Calu3 (cell line): ENCODE results near the gene NCAN. TPM values are rescaled to one million over a fixed set of nuclear protein-coding genes. Genes with fewer than 3 reads are reported as not detected.

Experiments
- BruUV-seq: library from RNA; stranded (reverse); fragments of 400-500 nt; replicated peaks from 2 replicates; lab custom pipeline; 2021; lab: Mats Ljungman, UMichigan
- CTCF ChIA-PET: fragments of 300-600 bp; sonication (Branson Sonifier 250); formaldehyde crosslinking; loops from one replicate; lab custom pipeline; 2022; ENCODE audit warnings: antibody characterized with exemption; lab: Charles Lee
- DNase-seq: peaks from one replicate; pipeline ENCODE4 v3.0.0; 2022
- H3K27ac Mint-ChIP-seq: one replicate; pipeline ENCODE4 v1.8.0; 2022; ENCODE audit warnings: mixed read lengths; ENCODE audit not compliant: unreplicated experiment
- H3K27me3 Mint-ChIP-seq: one replicate; pipeline ENCODE4 v1.8.0; 2022; ENCODE audit warnings: mixed read lengths; ENCODE audit not compliant: unreplicated experiment
- H3K36me3 Mint-ChIP-seq: one replicate; pipeline ENCODE4 v1.8.0; 2022; ENCODE audit warnings: mild to moderate bottlenecking, moderate library complexity, mixed read lengths; ENCODE audit not compliant: insufficient read depth, unreplicated experiment
- H3K4me1 Mint-ChIP-seq: one replicate; pipeline ENCODE4 v1.8.0; 2022; ENCODE audit warnings: mild to moderate bottlenecking, low read depth, mixed read lengths; ENCODE audit not compliant: unreplicated experiment
- H3K4me3 Mint-ChIP-seq: one replicate; pipeline ENCODE4 v1.8.0; 2022; ENCODE audit warnings: mild to moderate bottlenecking, low read depth, moderate library complexity, mixed read lengths; ENCODE audit not compliant: unreplicated experiment
- H3K9me3 Mint-ChIP-seq: one replicate; pipeline ENCODE4 v1.8.0; 2022; ENCODE audit warnings: low read depth, mixed read lengths; ENCODE audit not compliant: unreplicated experiment
- intact Hi-C: fragments of 100-400 bp; cut with micrococcal nuclease; formaldehyde crosslinking; loops from one replicate; pipeline ENCODE4 v1.10.0; 2022; ENCODE audit not compliant: unreplicated experiment
- total RNA-seq: library from RNA; stranded (reverse); gene quantifications from 2 replicates; pipeline ENCODE4 v1.2.3, GENCODE V29; 2022
- TF ChIP-seq, protein P1 (sequence below): fragments of 200-600 bp; IDR thresholded peaks from one replicate; pipeline ENCODE4 v1.8.0; 2022; ENCODE audit warnings: antibody characterized with exemption; ENCODE audit not compliant: unreplicated experiment

NCAN gene
- total RNA-seq, 1 experiment from 2014 or later = not detected

DNA sequence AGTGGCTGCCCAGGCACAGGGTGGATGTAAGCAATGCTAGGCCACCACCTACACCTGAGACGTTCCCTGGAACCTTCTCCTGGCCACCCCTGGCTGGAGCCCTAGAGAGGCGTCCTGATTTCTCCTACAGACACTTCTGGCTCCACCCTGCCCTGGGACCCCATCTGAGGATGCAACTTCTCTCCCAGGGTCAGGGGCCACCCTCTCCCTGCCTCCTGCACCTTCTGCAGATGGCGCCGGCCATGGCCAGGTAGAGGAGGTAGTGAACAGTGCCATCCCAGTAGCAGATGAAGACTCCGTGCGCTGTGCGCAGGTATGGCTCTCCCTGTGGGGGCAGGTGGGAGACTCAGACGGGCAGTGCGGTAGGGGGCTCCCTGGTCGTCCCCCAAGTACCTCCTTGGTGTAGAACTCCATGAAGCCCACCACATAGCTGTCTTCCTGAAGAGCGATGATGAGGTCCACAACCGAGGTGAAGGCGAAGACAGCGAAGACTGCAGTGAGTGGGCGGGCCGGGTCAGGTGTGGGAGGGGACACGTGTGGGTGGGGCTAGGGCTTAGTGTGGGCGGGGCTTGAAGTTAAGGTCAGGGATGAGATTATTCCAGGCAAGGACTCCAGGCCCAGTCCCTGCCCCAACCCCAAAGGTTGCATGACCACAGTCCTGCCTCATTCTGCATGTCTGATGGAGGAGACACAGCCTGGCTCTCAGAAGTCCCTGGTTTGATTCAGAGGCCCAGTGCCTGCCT lies 58.4 kb downstream of the NCAN start:
- H3K4me1 Mint-ChIP-seq = no peaks in the 10 kb centered on the region
- H3K36me3 Mint-ChIP-seq = no peaks in the 10 kb centered on the region
- TF ChIP-seq, protein P1, sequence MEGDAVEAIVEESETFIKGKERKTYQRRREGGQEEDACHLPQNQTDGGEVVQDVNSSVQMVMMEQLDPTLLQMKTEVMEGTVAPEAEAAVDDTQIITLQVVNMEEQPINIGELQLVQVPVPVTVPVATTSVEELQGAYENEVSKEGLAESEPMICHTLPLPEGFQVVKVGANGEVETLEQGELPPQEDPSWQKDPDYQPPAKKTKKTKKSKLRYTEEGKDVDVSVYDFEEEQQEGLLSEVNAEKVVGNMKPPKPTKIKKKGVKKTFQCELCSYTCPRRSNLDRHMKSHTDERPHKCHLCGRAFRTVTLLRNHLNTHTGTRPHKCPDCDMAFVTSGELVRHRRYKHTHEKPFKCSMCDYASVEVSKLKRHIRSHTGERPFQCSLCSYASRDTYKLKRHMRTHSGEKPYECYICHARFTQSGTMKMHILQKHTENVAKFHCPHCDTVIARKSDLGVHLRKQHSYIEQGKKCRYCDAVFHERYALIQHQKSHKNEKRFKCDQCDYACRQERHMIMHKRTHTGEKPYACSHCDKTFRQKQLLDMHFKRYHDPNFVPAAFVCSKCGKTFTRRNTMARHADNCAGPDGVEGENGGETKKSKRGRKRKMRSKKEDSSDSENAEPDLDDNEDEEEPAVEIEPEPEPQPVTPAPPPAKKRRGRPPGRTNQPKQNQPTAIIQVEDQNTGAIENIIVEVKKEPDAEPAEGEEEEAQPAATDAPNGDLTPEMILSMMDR = no peak
- intact Hi-C loops = no loop called here
- H3K27me3 Mint-ChIP-seq = peaks cover 66% of the 10 kb centered on the region
- CTCF ChIA-PET = no interaction called here
- no peak for DNase-seq
- H3K27ac Mint-ChIP-seq = no peak overlapping the region
- BruUV-seq = no TSS peak
- H3K4me3 Mint-ChIP-seq = no peak overlapping the region
- no peaks in the 10 kb centered on the region for H3K9me3 Mint-ChIP-seq

DNA sequence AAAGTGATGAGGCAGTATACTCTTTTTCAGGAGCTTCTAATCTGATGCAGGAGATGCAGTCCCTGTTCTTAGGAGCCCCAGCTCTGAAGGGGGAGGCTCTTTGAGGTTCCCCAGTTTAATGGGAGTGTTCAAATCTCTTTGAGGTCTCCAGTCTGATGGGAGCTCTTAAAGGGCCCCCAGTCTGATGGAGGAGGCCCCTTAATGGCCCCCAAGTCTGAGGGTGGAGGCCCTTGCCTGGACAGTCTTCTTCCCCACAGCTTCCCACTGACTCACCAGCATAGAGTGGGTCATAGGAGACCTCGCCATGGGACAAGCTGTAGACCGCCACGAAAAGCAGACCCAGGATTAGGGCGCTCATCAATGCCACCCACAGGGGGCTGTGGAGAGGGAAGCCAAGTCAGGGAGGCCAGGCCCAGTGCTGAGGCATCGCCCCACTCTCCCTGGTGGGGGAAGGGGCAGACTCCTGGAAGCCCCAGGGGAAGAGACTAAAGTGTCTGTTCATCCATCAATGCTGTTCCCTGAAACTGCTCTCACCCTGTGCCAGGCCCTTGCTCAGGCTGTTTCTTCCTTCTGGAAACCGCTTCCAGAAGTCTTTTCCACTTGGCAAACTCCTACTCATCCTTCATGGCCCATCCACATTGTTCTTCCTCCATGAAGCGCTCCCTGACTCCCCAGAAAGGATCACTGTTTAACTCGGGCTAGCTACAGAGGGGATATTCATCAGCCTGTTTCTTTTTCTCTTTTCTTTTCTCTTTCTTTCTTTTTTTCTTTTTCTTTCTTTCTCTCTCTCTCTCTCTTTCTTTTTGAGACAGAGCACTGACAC lies 59.2 kb downstream of the NCAN start:
- CTCF ChIA-PET = no interaction called here

DNA sequence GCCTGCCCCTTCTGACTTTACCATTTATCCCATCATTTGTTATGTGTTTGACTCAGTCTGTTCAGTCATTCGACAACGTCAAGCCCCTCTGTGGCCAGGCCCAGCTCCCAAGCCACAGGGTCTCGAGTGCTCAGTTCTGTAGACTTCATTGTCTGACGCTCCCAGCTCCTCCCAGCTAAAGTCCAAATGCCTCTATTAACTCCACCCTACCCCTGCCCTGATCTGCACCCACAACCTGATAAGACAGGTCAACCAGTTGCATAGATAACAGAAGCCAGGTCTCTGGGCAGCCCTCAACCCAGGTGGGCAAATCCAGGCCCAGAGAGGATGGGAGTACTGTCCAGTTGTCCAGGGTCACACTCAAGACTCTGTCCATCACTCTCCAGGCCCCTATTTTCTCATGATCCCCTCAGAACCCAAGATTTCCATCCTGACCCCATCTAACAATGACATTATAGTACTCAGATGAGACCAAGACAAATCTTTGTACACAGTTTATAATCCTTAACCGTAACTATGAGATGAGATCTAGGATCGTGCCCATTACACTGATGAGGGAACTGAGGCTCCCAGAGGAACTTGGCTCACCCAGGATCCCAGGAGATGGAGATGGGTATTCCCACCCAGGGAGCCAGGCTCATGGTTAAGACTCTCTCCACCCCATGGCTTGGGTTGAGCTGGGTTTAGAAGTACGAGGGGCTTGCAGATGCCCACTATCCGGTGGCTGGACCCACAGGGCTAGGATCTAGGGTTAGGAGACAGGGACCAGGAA lies 60.3 kb downstream of the NCAN start:
- peaks cover 5% of the 10 kb centered on the region for H3K36me3 Mint-ChIP-seq
- no TSS peak for BruUV-seq
- CTCF ChIA-PET = no interaction called here
- no peaks in the 10 kb centered on the region for H3K9me3 Mint-ChIP-seq
- H3K27ac Mint-ChIP-seq = no peak overlapping the region
- H3K4me1 Mint-ChIP-seq = no peaks in the 10 kb centered on the region
- no peak for DNase-seq
- peak overlapping the region; percentile 37 for H3K4me3 Mint-ChIP-seq
- H3K27me3 Mint-ChIP-seq = peaks cover 51% of the 10 kb centered on the region
- intact Hi-C loops = no loop called here
- TF ChIP-seq, protein P1 = no peak

More for the DNA sequence above, 59.2 kb downstream of the NCAN start:
- intact Hi-C loops = no loop called here
- Mint-ChIP-seq H3K4me3 (no peak overlapping the region), H3K9me3 (no peaks in the 10 kb centered on the region), H3K36me3 (no peaks in the 10 kb centered on the region), H3K27ac (no peak overlapping the region), H3K4me1 (no peaks in the 10 kb centered on the region), H3K27me3 (peaks cover 58% of the 10 kb centered on the region)
- no peak for DNase-seq
- no TSS peak for BruUV-seq
- TF ChIP-seq, protein P1 = no peak

DNA sequence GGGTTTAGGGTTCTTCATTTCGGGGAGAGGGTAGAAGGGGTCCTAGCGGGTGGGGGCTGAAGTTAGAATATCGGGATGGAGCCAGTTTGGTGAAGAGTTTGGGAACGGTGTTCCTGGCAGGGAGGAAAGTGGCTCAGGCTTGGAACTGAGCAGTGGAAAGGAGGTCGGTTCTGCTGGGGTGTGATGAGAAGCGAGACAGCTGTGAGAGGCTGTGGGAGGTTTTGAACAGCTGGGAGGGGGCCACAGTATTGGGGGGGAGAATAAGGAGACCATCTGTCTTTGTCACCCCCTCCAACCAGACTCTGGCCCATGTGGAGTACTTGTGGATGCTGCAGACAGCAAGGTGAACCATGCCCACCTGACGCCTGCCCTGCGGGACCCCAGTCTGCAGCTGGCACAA lies 62.4 kb downstream of the NCAN start:
- H3K4me3 Mint-ChIP-seq = no peak overlapping the region

More for the DNA sequence above, 62.4 kb downstream of the NCAN start:
- BruUV-seq = no TSS peak
- no peak for DNase-seq
- no peaks in the 10 kb centered on the region for H3K9me3 Mint-ChIP-seq
- CTCF ChIA-PET = no interaction called here
- H3K27ac Mint-ChIP-seq = no peak overlapping the region
- intact Hi-C loops = no loop called here
- TF ChIP-seq, protein P1 = no peak
- peaks cover 38% of the 10 kb centered on the region for H3K27me3 Mint-ChIP-seq
- no peaks in the 10 kb centered on the region for H3K4me1 Mint-ChIP-seq
- peaks cover 5% of the 10 kb centered on the region for H3K36me3 Mint-ChIP-seq
